ENCODE data around the gene ANKRD23. TPM values are rescaled to one million over a fixed set of nuclear protein-coding genes. Genes with fewer than 3 reads are reported as not detected.

ANKRD23 gene
- total and polyA plus RNA-seq, 9 donors: 4.1 to 8.1 (median 6.9) TPM

GRCh38 chr2:96839875-96840850, 3.7 kb downstream of the ANKRD23 start:
- no peak for DNase-seq

GRCh38 chr2:96839293-96839874, 4.4 kb downstream of the ANKRD23 start:
- H3K36me3 ChIP-seq (ENCODE audit: control insufficient read depth, insufficient read depth, low read length): peaks cover 17% of the 10 kb centered on the region
- H3K4me3 ChIP-seq (ENCODE audit: low read length): no peak overlapping the region
- no peak overlapping the region for H3K27ac ChIP-seq (ENCODE audit: low read length)
- H3K9me3 ChIP-seq (replicated peaks; ENCODE audit: control insufficient read depth, low read depth, low read length): no peaks in the 10 kb centered on the region
- H3K27me3 ChIP-seq (ENCODE audit: control insufficient read depth, insufficient read depth, low read length): no peaks in the 10 kb centered on the region
- peaks cover 34% of the 10 kb centered on the region for H3K4me1 ChIP-seq (ENCODE audit: control insufficient read depth, insufficient read depth, low read length)
- DNase-seq: no peak
- 22% methylated on average over 41 of the region's 42 CpGs for WGBS (ENCODE audit: insufficient coverage)

More at GRCh38 chr2:96839875-96840850, 3.7 kb downstream of the ANKRD23 start:
- peaks cover 35% of the 10 kb centered on the region for H3K4me1 ChIP-seq (ENCODE audit: control insufficient read depth, insufficient read depth, low read length)
- H3K27ac ChIP-seq (ENCODE audit: low read length): no peak overlapping the region
- H3K36me3 ChIP-seq (ENCODE audit: control insufficient read depth, insufficient read depth, low read length): peaks cover 17% of the 10 kb centered on the region
- no peak overlapping the region for H3K4me3 ChIP-seq (ENCODE audit: low read length)
- no peaks in the 10 kb centered on the region for H3K9me3 ChIP-seq (replicated peaks; ENCODE audit: control insufficient read depth, low read depth, low read length)
- H3K27me3 ChIP-seq (ENCODE audit: control insufficient read depth, insufficient read depth, low read length): no peaks in the 10 kb centered on the region
- WGBS (ENCODE audit: insufficient coverage): 77% methylated on average over 33 of the region's 37 CpGs

- no peaks in the 10 kb centered on the region for H3K9me3 ChIP-seq (replicated peaks; ENCODE audit: control insufficient read depth, low read depth, low read length)
- H3K27ac ChIP-seq (ENCODE audit: low read length): no peak overlapping the region
- WGBS (ENCODE audit: insufficient coverage): 89% methylated on average over 18 of the region's 23 CpGs
- peaks cover 28% of the 10 kb centered on the region for H3K4me1 ChIP-seq (ENCODE audit: control insufficient read depth, insufficient read depth, low read length)
- no peak overlapping the region for H3K4me3 ChIP-seq (ENCODE audit: low read length)
- no peaks in the 10 kb centered on the region for H3K27me3 ChIP-seq (ENCODE audit: control insufficient read depth, insufficient read depth, low read length)
- peaks cover 17% of the 10 kb centered on the region for H3K36me3 ChIP-seq (ENCODE audit: control insufficient read depth, insufficient read depth, low read length)
- no peak for DNase-seq
These were observed 5.2 kb downstream of the ANKRD23 start for GRCh38 chr2:96838345-96839292.

- Histone ChIP-seq H3K36me3 (ENCODE audit: control insufficient read depth, insufficient read depth, low read length) (peaks cover 25% of the 10 kb centered on the region), H3K4me3 (ENCODE audit: low read length) (no peak overlapping the region), H3K27ac (ENCODE audit: low read length) (no peak overlapping the region), H3K9me3 (replicated peaks; ENCODE audit: control insufficient read depth, low read depth, low read length) (no peaks in the 10 kb centered on the region), H3K4me1 (ENCODE audit: control insufficient read depth, insufficient read depth, low read length) (peaks cover 27% of the 10 kb centered on the region), H3K27me3 (ENCODE audit: control insufficient read depth, insufficient read depth, low read length) (no peaks in the 10 kb centered on the region)
- DNase-seq: no peak
- WGBS (ENCODE audit: insufficient coverage): 79% methylated on average over 9 of the region's 9 CpGs
These were observed 6.2 kb downstream of the ANKRD23 start for GRCh38 chr2:96837575-96837974.

- peaks cover 41% of the 10 kb centered on the region for H3K36me3 ChIP-seq (ENCODE audit: control insufficient read depth, insufficient read depth, low read length)
- peaks cover 33% of the 10 kb centered on the region for H3K4me1 ChIP-seq (ENCODE audit: control insufficient read depth, insufficient read depth, low read length)
These were observed 8.0 kb downstream of the ANKRD23 start for GRCh38 chr2:96835830-96836229.

GRCh38 chr2:96832754-96833507, 10.9 kb downstream of the ANKRD23 start:
- Histone ChIP-seq H3K27ac (ENCODE audit: low read length) (peak overlapping the region; percentile 29), H3K4me1 (ENCODE audit: control insufficient read depth, insufficient read depth, low read length) (peaks cover 20% of the 10 kb centered on the region), H3K9me3 (replicated peaks; ENCODE audit: control insufficient read depth, low read depth, low read length) (no peaks in the 10 kb centered on the region), H3K4me3 (ENCODE audit: low read length) (no peak overlapping the region), H3K36me3 (ENCODE audit: control insufficient read depth, insufficient read depth, low read length) (peaks cover 57% of the 10 kb centered on the region), H3K27me3 (ENCODE audit: control insufficient read depth, insufficient read depth, low read length) (no peaks in the 10 kb centered on the region)
- DNase-seq: peak; percentile 76
- 43% methylated on average over 10 of the region's 18 CpGs for WGBS (ENCODE audit: insufficient coverage)

More at GRCh38 chr2:96835830-96836229, 8.0 kb downstream of the ANKRD23 start:
- H3K27me3 ChIP-seq (ENCODE audit: control insufficient read depth, insufficient read depth, low read length): no peaks in the 10 kb centered on the region
- H3K4me3 ChIP-seq (ENCODE audit: low read length): no peak overlapping the region
- 60% methylated on average over 1 of the region's 4 CpGs for WGBS (ENCODE audit: insufficient coverage)
- no peak overlapping the region for H3K27ac ChIP-seq (ENCODE audit: low read length)
- H3K9me3 ChIP-seq (replicated peaks; ENCODE audit: control insufficient read depth, low read depth, low read length): no peaks in the 10 kb centered on the region
- DNase-seq: no peak

- Histone ChIP-seq H3K27me3 (ENCODE audit: control insufficient read depth, insufficient read depth, low read length) (no peaks in the 10 kb centered on the region), H3K4me3 (ENCODE audit: low read length) (no peak overlapping the region), H3K4me1 (ENCODE audit: control insufficient read depth, insufficient read depth, low read length) (peaks cover 20% of the 10 kb centered on the region), H3K36me3 (ENCODE audit: control insufficient read depth, insufficient read depth, low read length) (peaks cover 58% of the 10 kb centered on the region), H3K27ac (ENCODE audit: low read length) (peak overlapping the region; percentile 29), H3K9me3 (replicated peaks; ENCODE audit: control insufficient read depth, low read depth, low read length) (no peaks in the 10 kb centered on the region)
- WGBS (ENCODE audit: insufficient coverage): 67% methylated on average over 6 of the region's 11 CpGs
- DNase-seq: no peak
These were observed 11.4 kb downstream of the ANKRD23 start for GRCh38 chr2:96832408-96832753.

- WGBS (ENCODE audit: insufficient coverage): 76% methylated on average over 8 of the region's 10 CpGs
- Histone ChIP-seq H3K27ac (ENCODE audit: low read length) (no peak overlapping the region), H3K27me3 (ENCODE audit: control insufficient read depth, insufficient read depth, low read length) (no peaks in the 10 kb centered on the region), H3K4me1 (ENCODE audit: control insufficient read depth, insufficient read depth, low read length) (peaks cover 20% of the 10 kb centered on the region), H3K4me3 (ENCODE audit: low read length) (no peak overlapping the region), H3K9me3 (replicated peaks; ENCODE audit: control insufficient read depth, low read depth, low read length) (no peaks in the 10 kb centered on the region), H3K36me3 (ENCODE audit: control insufficient read depth, insufficient read depth, low read length) (peaks cover 59% of the 10 kb centered on the region)
- DNase-seq: no peak
These were observed 12.1 kb downstream of the ANKRD23 start for GRCh38 chr2:96831679-96832078.

- H3K4me1 ChIP-seq (ENCODE audit: control insufficient read depth, insufficient read depth, low read length): peaks cover 20% of the 10 kb centered on the region
- no peak overlapping the region for H3K4me3 ChIP-seq (ENCODE audit: low read length)
- no peak for DNase-seq
- 67% methylated on average over 1 of the region's 5 CpGs for WGBS (ENCODE audit: insufficient coverage)
- H3K27me3 ChIP-seq (ENCODE audit: control insufficient read depth, insufficient read depth, low read length): no peaks in the 10 kb centered on the region
- H3K9me3 ChIP-seq (replicated peaks; ENCODE audit: control insufficient read depth, low read depth, low read length): no peaks in the 10 kb centered on the region
- peaks cover 72% of the 10 kb centered on the region for H3K36me3 ChIP-seq (ENCODE audit: control insufficient read depth, insufficient read depth, low read length)
- H3K27ac ChIP-seq (ENCODE audit: low read length): no peak overlapping the region
These were observed 13.7 kb downstream of the ANKRD23 start for GRCh38 chr2:96830044-96830562.
